ENCODE results near the gene FBXO31.

FBXO31 gene

DNA sequence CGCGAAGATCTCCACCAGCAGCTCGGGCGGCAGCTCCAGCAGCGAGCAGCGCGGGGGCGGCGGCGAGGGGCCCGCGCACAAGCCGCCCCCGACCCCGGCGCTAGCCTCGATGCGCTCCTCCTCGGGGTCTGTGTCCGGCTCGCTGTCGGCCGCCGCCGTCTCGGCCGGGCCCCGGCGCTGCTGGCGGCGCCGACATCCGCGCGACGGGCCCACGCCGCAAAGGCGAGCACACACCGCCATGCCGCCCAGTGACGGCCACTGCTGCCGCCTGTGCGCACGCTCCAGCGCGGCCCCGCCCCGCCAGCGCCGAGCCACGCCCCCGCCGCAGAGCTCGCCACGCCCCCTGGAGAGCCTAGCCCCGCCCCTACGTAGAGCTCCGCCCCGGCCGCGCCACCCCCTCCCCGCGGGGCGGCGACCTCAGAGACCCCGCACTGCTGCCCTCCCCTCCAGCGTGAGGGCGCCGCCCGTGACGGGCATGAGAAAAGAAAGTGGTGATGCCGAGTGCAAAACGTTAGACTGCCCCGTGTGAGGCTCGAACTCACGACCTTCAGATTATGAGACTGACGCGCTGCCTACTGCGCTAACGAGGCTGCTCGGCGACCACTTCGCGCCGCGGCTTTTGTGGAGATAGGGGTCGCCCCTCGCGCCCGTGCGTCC lies at the start of gene FBXO31 (continued):
- TF ChIP-seq ZNF157 (tag by site-specific recombination; IDR thresholded peaks at IDR 0.05) (0 out of 2 replicates have a peak, but pooled peaks have one; percentile 32), ZNF148 (tag by site-specific recombination; IDR thresholded peaks at IDR 0.05; ENCODE audit: borderline replicate concordance) (peak; percentile 90; the same call in 1 of the 2 replicates), EGR2 (tag by site-specific recombination; IDR thresholded peaks at IDR 0.05; ENCODE audit: low read depth) (0 out of 2 replicates have a peak, but pooled peaks have one; percentile 4), ZNF664 (tag by site-specific recombination; IDR thresholded peaks at IDR 0.05) (peak; percentile 82), FEZF1 (tag by site-specific recombination; IDR thresholded peaks at IDR 0.05) (peak; percentile 26; the same call in 1 of the 2 replicates), ZNF24 (tag by site-specific recombination; IDR thresholded peaks at IDR 0.05) (peak; percentile 84), ZNF324 (tag by site-specific recombination; IDR thresholded peaks at IDR 0.05) (peak; percentile 94), ZNF596 (tag by site-specific recombination; IDR thresholded peaks at IDR 0.05) (no peak), ZNF366 (tag by site-specific recombination; conservative IDR thresholded peaks at IDR 0.05) (no peak; the same call in 1 of the 2 replicates), SP2 (tag by site-specific recombination; IDR thresholded peaks at IDR 0.05) (peak; percentile 60), ZNF548 (tag by site-specific recombination; IDR thresholded peaks at IDR 0.05) (no peak), ZBTB17 (tag by site-specific recombination; IDR thresholded peaks at IDR 0.05) (peak; percentile 73), GFI1B (tag by site-specific recombination; IDR thresholded peaks at IDR 0.05) (0 out of 2 replicates have a peak, but pooled peaks have one; percentile 37), GLIS2 (tag by site-specific recombination; IDR thresholded peaks at IDR 0.05) (peak; percentile 24), SCRT2 (tag by site-specific recombination; IDR thresholded peaks at IDR 0.05) (peak; percentile 40; the same call in 1 of the 2 replicates), ZNF184 (tag by site-specific recombination; IDR thresholded peaks at IDR 0.05) (peak; percentile 36; the same call in 1 of the 2 replicates), KLF9 (tag by site-specific recombination; IDR thresholded peaks at IDR 0.05; ENCODE audit: low read depth) (peak; percentile 91), ZNF398 (tag by site-specific recombination; IDR thresholded peaks at IDR 0.05) (peak; percentile 71), ZFHX2 (tag by site-specific recombination; conservative IDR thresholded peaks at IDR 0.05) (no peak; the same call in 1 of the 2 replicates), ZNF580 (tag by site-specific recombination; IDR thresholded peaks at IDR 0.05) (peak; percentile 88), KLF8 (tag by site-specific recombination; IDR thresholded peaks at IDR 0.05) (peak; percentile 96), ZXDB (tag by site-specific recombination; IDR thresholded peaks at IDR 0.05) (peak; percentile 96), ZNF302 (tag by site-specific recombination; IDR thresholded peaks at IDR 0.05; ENCODE audit: low read depth) (no peak), MEIS1 (CRISPR knock-in tag; IDR thresholded peaks at IDR 0.05; ENCODE audit: borderline replicate concordance) (no peak), SP7 (tag by site-specific recombination; IDR thresholded peaks at IDR 0.05) (peak; percentile 93), RBAK (tag by site-specific recombination; IDR thresholded peaks at IDR 0.05) (0 out of 2 replicates have a peak, but pooled peaks have one; percentile 30), ZSCAN30 (tag by site-specific recombination; IDR thresholded peaks at IDR 0.05) (peak; percentile 67; the same call in 1 of the 2 replicates), SP3 (tag by site-specific recombination; IDR thresholded peaks at IDR 0.05) (peak; percentile 86), ZSCAN16 (tag by site-specific recombination; IDR thresholded peaks at IDR 0.05) (0 out of 2 replicates have a peak, but pooled peaks have one; percentile 42)
- TF ChIP-seq, protein P1, sequence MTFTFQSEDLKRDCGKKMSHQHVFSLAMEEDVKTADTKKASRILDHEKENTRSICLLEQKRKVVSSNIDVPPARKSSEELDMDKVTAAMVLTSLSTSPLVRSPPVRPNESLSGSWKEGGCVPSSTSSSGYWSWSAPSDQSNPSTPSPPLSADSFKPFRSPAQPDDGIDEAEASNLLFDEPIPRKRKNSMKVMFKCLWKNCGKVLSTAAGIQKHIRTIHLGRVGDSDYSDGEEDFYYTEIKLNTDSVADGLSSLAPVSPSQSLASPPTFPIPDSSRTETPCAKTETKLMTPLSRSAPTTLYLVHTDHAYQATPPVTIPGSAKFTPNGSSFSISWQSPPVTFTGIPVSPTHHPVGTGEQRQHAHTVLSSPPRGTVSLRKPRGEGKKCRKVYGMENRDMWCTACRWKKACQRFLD (tag by site-specific recombination; IDR thresholded peaks at IDR 0.05): no peak
- TF ChIP-seq, protein P2, sequence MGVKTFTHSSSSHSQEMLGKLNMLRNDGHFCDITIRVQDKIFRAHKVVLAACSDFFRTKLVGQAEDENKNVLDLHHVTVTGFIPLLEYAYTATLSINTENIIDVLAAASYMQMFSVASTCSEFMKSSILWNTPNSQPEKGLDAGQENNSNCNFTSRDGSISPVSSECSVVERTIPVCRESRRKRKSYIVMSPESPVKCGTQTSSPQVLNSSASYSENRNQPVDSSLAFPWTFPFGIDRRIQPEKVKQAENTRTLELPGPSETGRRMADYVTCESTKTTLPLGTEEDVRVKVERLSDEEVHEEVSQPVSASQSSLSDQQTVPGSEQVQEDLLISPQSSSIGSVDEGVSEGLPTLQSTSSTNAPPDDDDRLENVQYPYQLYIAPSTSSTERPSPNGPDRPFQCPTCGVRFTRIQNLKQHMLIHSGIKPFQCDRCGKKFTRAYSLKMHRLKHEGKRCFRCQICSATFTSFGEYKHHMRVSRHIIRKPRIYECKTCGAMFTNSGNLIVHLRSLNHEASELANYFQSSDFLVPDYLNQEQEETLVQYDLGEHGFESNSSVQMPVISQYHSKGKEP (tag by site-specific recombination; IDR thresholded peaks at IDR 0.05): peak; percentile 66
- TF ChIP-seq, protein P3, sequence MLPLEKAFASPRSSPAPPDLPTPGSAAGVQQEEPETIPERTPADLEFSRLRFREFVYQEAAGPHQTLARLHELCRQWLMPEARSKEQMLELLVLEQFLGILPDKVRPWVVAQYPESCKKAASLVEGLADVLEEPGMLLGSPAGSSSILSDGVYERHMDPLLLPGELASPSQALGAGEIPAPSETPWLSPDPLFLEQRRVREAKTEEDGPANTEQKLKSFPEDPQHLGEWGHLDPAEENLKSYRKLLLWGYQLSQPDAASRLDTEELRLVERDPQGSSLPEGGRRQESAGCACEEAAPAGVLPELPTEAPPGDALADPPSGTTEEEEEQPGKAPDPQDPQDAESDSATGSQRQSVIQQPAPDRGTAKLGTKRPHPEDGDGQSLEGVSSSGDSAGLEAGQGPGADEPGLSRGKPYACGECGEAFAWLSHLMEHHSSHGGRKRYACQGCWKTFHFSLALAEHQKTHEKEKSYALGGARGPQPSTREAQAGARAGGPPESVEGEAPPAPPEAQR (tag by site-specific recombination; IDR thresholded peaks at IDR 0.05): peak; percentile 92

Data from HEK293 (cell line).